Measurements from ENCODE around the gene RBCK1.

- TF ChIP-seq CTCF (conservative IDR thresholded peaks at IDR 0.05; ENCODE audit: low read depth, low read length) (no peak), EZH2phosphoT487 (IDR thresholded peaks at IDR 0.05; ENCODE audit: borderline replicate concordance, low read length) (no peak)
These were observed 8.0 kb upstream of the RBCK1 start for GRCh38 chr20:400128-400453.
